NT2/D1 (cell line): Measurements from ENCODE around the gene AURKB.
"Not testable (repeated sequence)": the region's sequence is repeated elsewhere in the genome, so short reads cannot be mapped to it uniquely, and the experiment has no call there.

Source experiments
- DNase-seq: peaks from one replicate; pipeline ENCODE4 v3.0.0-alpha.2; 2011; ENCODE audit warnings: low read depth, low spot score
- H3K27me3 ChIP-seq: 2 replicates; pipeline ENCODE4 v1.6.0; 2011; ENCODE audit warnings: mild to moderate bottlenecking; ENCODE audit not compliant: insufficient read length, insufficient read depth
- H3K36me3 ChIP-seq: 2 replicates; pipeline ENCODE4 v1.6.1; 2011; ENCODE audit warnings: mild to moderate bottlenecking, low read length, mixed read lengths; ENCODE audit not compliant: insufficient read depth, insufficient read length
- H3K4me1 ChIP-seq: 2 replicates; pipeline ENCODE4 v1.5.1; 2011; ENCODE audit not compliant: insufficient read depth, insufficient read length
- H3K4me3 ChIP-seq: 2 replicates; pipeline ENCODE4 v1.5.1; 2011; ENCODE audit warnings: low read depth; ENCODE audit not compliant: insufficient read length
- H3K9ac ChIP-seq: 2 replicates; pipeline ENCODE4 v1.6.0; 2011; ENCODE audit warnings: low read depth; ENCODE audit not compliant: insufficient read length
- H3K9me3 ChIP-seq: 2 replicates; pipeline ENCODE4 v1.5.1; 2011; ENCODE audit warnings: mild to moderate bottlenecking, low read length; ENCODE audit not compliant: insufficient read depth
- SUZ12 ChIP-seq: IDR thresholded peaks from 2 replicates; pipeline ENCODE4 v1.6.1; 2011; ENCODE audit not compliant: insufficient read length, insufficient read depth; ENCODE audit errors: extremely low read depth
- YY1 ChIP-seq: IDR thresholded peaks from 2 replicates; pipeline ENCODE4 v1.6.1; 2011; ENCODE audit not compliant: insufficient read length, insufficient read depth
- ZNF274 ChIP-seq: IDR thresholded peaks from 2 replicates; pipeline ENCODE4 v1.6.1; 2011; ENCODE audit warnings: mild to moderate bottlenecking, low read depth, low read length

Gene AURKB

DNA sequence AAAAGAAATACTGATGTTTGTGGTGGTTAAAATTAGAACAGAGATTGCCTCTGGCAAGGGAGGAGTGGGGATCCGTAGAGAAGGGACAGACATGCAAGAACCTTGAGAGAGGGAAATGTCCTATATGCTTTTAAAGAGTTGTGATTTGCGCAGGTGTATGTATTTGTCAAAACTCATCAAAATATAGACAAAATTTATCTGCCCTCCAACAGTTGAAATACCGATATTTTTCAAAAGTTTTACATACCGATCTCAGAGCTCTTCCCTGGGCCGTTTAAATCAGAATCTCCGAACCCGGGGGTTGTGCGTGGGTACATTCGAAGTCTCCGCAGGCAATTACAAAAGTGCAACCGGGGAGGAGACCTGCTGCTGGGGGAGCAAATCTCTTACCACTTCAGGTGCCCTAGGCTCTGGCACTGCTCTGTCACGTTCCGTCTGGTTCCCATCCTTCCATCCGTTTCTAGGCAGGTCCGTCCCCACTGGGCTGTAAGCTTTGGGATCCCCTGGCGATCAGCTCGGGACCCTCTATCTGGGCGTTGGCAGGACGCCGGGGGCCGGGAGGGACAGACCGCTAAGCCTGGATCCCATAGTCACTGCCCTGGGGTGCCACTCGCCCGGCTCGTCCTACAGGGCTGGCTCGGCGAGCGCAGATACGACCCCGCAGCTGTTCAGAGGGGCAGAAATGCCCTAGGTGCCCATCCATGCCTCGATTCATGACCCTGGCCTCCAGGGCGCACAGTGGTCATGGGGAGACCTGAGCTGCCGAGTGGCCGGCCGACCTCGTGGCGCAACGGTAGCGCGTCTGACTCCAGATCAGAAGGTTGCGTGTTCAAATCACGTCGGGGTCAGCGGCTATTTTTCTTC, 24.6 kb downstream of the AURKB start:
- no peak for DNase-seq
- H3K27me3 ChIP-seq: peaks cover 9% of the 10 kb centered on the region
- TF ChIP-seq SUZ12 (no peak), YY1 (no peak)
- H3K36me3 ChIP-seq: no peaks in the 10 kb centered on the region
- H3K4me1 ChIP-seq: peaks cover 10% of the 10 kb centered on the region
- peak overlapping the region; percentile 93 for H3K4me3 ChIP-seq
- H3K9ac ChIP-seq: peak overlapping the region; percentile 90
- H3K9me3 ChIP-seq: no peaks in the 10 kb centered on the region

DNA sequence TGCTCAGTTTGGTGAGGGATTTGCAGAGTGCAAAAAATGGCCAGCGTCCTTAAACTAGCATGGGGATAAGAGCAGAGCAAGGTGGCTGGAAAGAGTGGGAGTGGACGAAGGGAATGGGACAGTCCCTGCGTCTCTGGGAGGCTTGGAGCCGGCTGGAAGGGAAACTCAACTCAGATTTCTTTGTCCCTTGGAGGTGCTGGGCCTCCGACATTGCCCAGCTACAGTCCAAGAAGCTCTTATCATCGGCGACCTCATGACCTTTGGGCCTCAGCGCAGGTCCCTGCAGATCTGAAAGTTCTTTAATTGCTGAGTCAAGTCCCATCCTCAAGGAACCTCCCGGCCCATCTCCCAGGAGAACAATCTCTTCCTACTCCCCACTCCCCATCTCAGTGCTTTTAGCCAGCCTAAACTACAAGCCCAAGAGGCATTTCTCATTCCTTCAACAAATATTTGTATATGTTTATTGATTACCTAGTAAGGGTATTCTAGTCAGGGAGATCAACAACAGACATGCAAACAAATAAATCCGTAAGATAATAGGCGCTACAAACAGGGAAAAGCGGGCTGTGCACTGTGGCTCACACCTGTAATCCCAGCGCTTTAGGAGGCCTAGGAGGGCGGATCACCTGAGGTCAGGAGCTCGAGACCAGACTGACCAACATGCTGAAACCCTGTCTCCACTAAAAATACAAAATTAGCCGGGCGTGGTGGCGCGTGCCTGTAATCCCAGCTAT, 33.2 kb downstream of the AURKB start:
- peak overlapping the region; percentile 92 for H3K9ac ChIP-seq
- H3K27me3 ChIP-seq: no peaks in the 10 kb centered on the region
- TF ChIP-seq ZNF274: no peak
- TF ChIP-seq SUZ12: no peak
- TF ChIP-seq YY1: no peak
- H3K4me1 ChIP-seq: peaks cover 5% of the 10 kb centered on the region
- H3K36me3 ChIP-seq: no peaks in the 10 kb centered on the region
- H3K4me3 ChIP-seq: peak overlapping the region; percentile 78
- H3K9me3 ChIP-seq: no peaks in the 10 kb centered on the region
- no peak for DNase-seq

DNA sequence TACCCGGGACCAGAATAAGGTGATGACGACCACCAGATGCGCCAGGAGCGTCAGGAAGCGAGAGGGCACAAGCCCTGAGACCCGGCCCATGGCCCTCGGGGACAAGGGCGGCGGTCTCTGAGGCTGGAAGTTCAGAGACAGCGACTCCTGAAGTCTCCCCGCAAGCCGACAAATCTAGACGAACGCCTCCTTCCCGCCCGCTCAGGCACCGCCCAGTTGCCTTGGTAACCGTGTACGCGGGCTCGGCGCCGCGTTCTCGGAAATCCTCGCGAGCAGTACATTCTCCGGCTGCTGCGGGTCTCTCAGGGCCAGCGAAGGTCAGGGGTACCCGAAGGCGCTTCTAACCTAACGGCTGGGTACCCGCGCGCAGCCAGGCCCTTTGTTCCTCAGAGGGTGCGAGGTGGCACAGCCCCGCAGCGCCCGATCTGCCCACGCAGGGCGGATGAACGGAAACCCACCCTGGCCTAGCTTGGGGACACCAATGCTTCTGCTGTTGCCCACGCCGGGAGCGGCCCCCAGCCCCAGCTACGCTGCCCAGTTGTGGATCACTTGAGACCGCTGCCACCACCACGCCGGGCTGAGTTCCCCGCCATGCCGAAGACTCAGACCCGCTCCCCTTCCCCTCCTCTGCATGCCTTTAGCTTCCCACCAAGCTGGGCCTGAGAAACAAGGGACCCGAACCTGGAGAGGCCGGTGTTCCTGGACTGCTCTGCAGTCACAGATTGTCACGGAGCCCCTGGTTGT, 34.0 kb downstream of the AURKB start, which contains the start of gene TMEM107:
TMEM107 (minus strand) TSS at position 184 of the 744 bp plus-strand sequence; CDS start at position 90, 94 bp downstream.
- Histone ChIP-seq H3K27me3 (no peaks in the 10 kb centered on the region), H3K9ac (peak within 1 kb of the TSS; percentile 92), H3K4me3 (peak within 1 kb of the TSS; percentile 78), H3K36me3 (no peaks in the 10 kb centered on the region), H3K9me3 (no peaks in the 10 kb centered on the region), H3K4me1 (peaks cover 5% of the 10 kb centered on the region)
- DNase-seq: no peak
- TF ChIP-seq YY1: no peak

DNA sequence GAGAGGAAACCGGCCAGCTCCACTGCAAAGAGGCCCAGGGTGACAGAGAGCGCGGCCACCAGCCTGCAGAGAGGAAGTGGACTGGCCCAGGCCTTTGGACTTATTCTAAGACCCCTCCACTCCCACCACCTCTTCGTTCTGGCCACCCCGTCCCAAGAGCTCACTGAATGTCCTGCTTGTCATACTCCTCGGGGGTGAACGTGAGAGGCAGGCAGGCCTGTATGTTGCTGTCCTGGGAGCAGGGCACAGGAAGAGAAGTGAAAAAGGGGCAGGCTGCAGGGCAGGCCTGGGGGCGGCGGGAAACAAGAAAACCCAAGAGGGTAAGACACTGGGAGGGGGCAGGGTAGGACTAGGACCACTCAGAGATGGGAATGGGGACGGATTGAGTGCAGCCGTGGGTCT, 34.6 kb downstream of the AURKB start:
- no peak for TF ChIP-seq SUZ12
- no peak for TF ChIP-seq ZNF274
- TF ChIP-seq YY1: no peak
- peak overlapping the region; percentile 92 for H3K9ac ChIP-seq
- H3K4me3 ChIP-seq: peak overlapping the region; percentile 78
- no peaks in the 10 kb centered on the region for H3K27me3 ChIP-seq
- no peaks in the 10 kb centered on the region for H3K9me3 ChIP-seq
- H3K4me1 ChIP-seq: peaks cover 5% of the 10 kb centered on the region
- no peaks in the 10 kb centered on the region for H3K36me3 ChIP-seq
- no peak for DNase-seq

DNA sequence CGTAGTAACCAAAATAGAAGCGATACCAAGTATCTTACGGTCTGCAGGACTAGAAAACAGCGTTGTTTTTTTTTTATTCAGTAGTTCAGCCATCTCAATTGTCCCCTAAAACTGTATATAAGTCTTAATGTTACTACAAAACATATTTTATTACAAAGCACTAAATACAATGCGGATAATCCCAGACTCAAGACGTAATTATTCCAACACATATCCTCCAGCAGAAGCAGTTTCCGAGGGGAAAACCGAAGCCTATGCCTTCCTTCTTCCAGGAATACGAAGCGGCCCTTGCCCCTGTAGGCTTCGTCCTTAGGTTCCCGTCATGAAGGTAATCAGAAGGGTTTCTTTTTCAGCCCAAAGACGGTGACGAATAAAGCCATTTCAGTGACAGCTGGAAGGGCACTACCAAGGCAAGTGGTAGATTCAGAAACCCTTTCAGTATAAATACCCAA, 36.5 kb downstream of the AURKB start:
- TF ChIP-seq SUZ12 (no peak), ZNF274 (no peak), YY1 (no peak)
- Histone ChIP-seq H3K9me3 (no peaks in the 10 kb centered on the region), H3K4me1 (peaks cover 5% of the 10 kb centered on the region), H3K27me3 (no peaks in the 10 kb centered on the region), H3K9ac (peak overlapping the region; percentile 67), H3K4me3 (peak overlapping the region; percentile 31), H3K36me3 (no peaks in the 10 kb centered on the region)
- no peak for DNase-seq

DNA sequence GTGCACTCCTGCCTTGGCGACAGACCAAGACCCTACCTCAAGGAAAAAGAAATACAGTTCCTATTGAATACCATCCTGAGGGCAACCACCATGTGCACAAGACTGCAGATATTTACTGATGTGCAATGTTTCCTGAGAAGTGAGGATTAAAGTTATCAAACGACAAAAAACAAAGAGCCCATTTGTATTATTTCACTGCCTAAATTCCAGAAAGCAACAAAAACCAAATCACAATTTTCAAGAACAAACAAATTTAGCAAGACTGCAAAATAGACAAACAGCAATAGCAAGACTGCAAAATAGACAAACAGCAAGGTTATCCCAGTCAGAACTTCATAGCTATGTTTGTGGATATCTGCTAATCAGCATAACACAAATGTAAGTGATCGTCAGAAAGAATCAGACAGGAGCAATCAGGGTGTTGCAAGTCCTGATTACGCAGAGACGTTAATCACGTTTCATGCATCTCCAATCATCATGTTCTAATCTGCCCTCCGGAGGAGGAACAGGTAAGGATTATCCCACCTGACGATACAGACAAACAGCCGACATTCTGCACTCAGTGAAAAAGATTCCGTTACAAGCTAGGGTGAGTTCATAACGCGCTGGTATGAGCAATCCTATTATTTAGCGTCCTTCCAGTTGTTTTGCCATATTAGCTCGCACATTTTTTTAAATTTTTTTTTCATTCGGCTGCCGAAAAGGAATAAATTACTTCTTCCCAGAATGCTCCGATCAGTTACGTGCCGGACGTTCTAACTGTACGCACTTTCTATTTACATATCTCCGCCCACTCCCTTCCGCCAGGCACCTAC, 37.1 kb downstream of the AURKB start:
- no peak for DNase-seq
- Histone ChIP-seq H3K4me1 (peaks cover 5% of the 10 kb centered on the region), H3K27me3 (no peaks in the 10 kb centered on the region), H3K4me3 (peak overlapping the region; percentile 31), H3K36me3 (no peaks in the 10 kb centered on the region), H3K9ac (peak overlapping the region; percentile 63), H3K9me3 (no peaks in the 10 kb centered on the region)
- no peak for TF ChIP-seq SUZ12
- no peak for TF ChIP-seq ZNF274
- TF ChIP-seq YY1: no peak

DNA sequence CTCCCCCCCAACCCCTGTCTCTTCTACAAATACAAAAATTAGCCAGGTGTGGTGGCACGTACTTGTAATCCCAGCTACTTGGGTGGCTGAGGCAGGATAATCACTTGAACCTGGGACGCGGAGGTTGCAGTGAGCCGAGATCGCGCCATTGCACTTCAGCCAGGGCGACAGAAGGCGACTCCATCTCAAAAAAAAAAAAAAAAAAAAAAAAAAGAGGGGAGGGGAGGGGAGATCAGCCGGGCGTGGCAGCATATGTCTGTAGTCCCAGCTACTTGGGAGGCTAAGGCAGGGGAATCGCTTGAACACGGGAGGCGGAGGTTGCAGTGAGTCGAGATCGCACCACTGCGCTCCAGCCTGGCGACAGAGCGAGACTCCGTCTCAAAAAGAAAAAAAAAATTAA, 40.2 kb downstream of the AURKB start:
- not testable (repeated sequence) for H3K9me3 ChIP-seq, H3K36me3 ChIP-seq, H3K27me3 ChIP-seq, H3K4me1 ChIP-seq, DNase-seq
- peak overlapping the region; percentile 24 for H3K4me3 ChIP-seq
- peak overlapping the region; percentile 21 for H3K9ac ChIP-seq
